NT2/D1 (cell line): ENCODE results near the gene RTP3.

ENCODE experiments used
- DNase-seq: peaks from one replicate; pipeline ENCODE4 v3.0.0-alpha.2; 2011; ENCODE audit warnings: low read depth, low spot score
- H3K27me3 ChIP-seq: 2 replicates; pipeline ENCODE4 v1.6.0; 2011; ENCODE audit warnings: mild to moderate bottlenecking; ENCODE audit not compliant: insufficient read length, insufficient read depth
- H3K36me3 ChIP-seq: 2 replicates; pipeline ENCODE4 v1.6.1; 2011; ENCODE audit warnings: mild to moderate bottlenecking, low read length, mixed read lengths; ENCODE audit not compliant: insufficient read depth, insufficient read length
- H3K4me1 ChIP-seq: 2 replicates; pipeline ENCODE4 v1.5.1; 2011; ENCODE audit not compliant: insufficient read depth, insufficient read length
- H3K4me3 ChIP-seq: 2 replicates; pipeline ENCODE4 v1.5.1; 2011; ENCODE audit warnings: low read depth; ENCODE audit not compliant: insufficient read length
- H3K9ac ChIP-seq: 2 replicates; pipeline ENCODE4 v1.6.0; 2011; ENCODE audit warnings: low read depth; ENCODE audit not compliant: insufficient read length
- H3K9me3 ChIP-seq: 2 replicates; pipeline ENCODE4 v1.5.1; 2011; ENCODE audit warnings: mild to moderate bottlenecking, low read length; ENCODE audit not compliant: insufficient read depth
- SUZ12 ChIP-seq: IDR thresholded peaks from 2 replicates; pipeline ENCODE4 v1.6.1; 2011; ENCODE audit not compliant: insufficient read length, insufficient read depth; ENCODE audit errors: extremely low read depth
- YY1 ChIP-seq: IDR thresholded peaks from 2 replicates; pipeline ENCODE4 v1.6.1; 2011; ENCODE audit not compliant: insufficient read length, insufficient read depth
- ZNF274 ChIP-seq: IDR thresholded peaks from 2 replicates; pipeline ENCODE4 v1.6.1; 2011; ENCODE audit warnings: mild to moderate bottlenecking, low read depth, low read length

RTP3 gene

DNA sequence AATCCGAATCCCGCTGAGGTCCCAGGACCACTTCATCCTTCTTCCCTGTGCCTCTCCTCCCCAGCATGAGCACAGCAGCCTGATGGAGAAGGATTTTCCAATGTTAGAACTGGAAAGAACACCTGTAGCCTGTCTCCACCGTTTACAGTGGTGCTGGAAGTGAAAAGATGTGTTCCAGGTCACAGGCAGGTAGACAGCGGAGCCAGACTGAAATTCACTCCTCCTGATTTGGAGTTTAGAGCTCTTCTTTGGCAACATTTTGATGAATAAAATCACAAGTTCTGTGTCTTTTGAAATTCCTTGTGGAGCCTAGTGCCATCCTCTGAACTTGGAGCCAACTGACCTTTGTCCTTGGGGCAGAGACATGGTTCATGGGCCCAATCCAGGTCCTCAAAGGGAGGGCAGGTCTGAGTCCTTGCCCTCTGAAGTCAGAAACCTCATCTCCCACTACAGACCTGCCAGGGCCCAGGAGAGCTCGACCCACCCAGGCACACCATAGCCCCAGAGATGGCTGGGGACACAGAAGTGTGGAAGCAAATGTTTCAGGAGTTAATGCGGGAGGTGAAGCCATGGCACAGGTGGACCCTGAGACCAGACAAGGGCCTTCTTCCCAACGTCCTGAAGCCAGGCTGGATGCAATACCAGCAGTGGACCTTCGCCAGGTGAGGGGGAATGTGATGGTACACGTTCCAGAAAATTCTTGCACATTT lies at the start of gene RTP3:
RTP3 (plus strand) TSS at position 421 of the 710 bp plus-strand sequence; CDS start at position 508, 87 bp downstream.
- TF ChIP-seq ZNF274: no peak
- no peak for TF ChIP-seq YY1
- no peak within 1 kb of the TSS for H3K4me3 ChIP-seq
- H3K36me3 ChIP-seq: no peaks in the 10 kb centered on the region
- H3K9me3 ChIP-seq: peaks cover 5% of the 10 kb centered on the region; the same call in 1 of the 2 replicates
- H3K9ac ChIP-seq: no peak within 1 kb of the TSS
- DNase-seq: no peak
- peaks cover 2% of the 10 kb centered on the region for H3K27me3 ChIP-seq
- H3K4me1 ChIP-seq: peaks cover 14% of the 10 kb centered on the region

DNA sequence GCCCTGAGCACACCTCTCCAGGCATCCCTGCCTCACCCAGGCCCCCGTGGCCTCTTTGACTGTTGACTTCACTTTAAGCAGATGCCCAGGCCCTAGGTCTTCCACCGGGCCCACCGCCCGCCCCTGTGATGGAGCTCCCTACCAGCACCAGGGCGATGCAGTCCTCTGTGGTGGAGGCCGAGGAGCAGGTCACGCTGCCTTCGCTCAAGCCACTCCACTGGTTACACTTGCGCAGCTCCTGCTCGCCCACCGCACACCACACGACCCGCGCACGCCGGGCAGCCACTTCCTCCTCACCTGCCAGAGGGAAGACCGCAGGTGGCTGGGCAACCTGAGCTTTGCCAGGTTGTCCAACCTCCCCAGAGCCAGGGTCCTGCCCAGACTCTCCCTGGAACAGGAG lies 49.1 kb upstream of the RTP3 start:
- TF ChIP-seq YY1 (no peak), ZNF274 (no peak), SUZ12 (no peak)
- Histone ChIP-seq H3K9ac (no peak overlapping the region), H3K4me1 (no peaks in the 10 kb centered on the region), H3K9me3 (peaks cover 8% of the 10 kb centered on the region; the same call in 1 of the 2 replicates), H3K4me3 (no peak overlapping the region), H3K27me3 (no peaks in the 10 kb centered on the region), H3K36me3 (no peaks in the 10 kb centered on the region)
- no peak for DNase-seq

DNA sequence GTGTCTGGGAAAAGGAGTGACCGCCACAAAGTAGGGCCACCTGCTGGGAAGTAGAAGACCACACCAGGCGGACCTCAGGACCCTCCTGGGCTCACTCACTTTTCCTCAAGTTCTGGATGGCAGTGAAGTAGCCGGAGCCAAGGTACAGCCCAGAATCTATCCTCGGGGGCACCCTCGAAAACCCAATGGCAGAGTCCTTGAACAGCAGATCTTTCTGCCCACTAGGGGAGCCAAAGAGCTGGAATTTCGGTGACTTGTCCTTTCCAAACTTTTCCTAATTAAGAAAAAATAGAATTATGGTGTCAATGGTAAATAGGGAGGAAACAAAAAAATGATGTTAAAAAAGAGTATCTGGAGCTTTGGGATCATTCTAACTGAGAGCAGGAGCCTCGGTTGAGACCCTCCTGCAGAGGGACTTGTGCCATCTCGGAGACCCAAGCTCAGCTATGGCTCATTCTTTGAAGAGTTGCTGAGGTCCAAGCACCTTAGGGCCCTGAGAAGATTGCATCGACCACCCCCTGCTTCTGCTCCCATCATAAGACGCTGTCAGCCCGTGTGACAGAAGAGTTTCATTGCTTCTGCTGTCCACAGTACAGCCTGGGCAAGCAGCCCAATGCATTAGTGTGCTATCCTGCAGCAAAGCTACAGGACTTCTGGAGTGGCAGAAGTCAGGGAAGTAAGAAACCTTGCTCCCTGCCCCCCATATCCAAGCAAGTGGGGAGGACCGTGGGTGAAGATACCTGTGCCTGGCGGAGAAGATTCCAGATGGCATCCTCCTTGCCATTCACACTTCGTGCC lies 47.8 kb upstream of the RTP3 start:
- Histone ChIP-seq H3K27me3 (no peaks in the 10 kb centered on the region), H3K4me1 (no peaks in the 10 kb centered on the region), H3K9ac (no peak overlapping the region), H3K36me3 (no peaks in the 10 kb centered on the region), H3K9me3 (no peaks in the 10 kb centered on the region), H3K4me3 (no peak overlapping the region)
- TF ChIP-seq ZNF274: no peak
- TF ChIP-seq SUZ12: no peak
- TF ChIP-seq YY1: no peak
- DNase-seq: peak; percentile 23

DNA sequence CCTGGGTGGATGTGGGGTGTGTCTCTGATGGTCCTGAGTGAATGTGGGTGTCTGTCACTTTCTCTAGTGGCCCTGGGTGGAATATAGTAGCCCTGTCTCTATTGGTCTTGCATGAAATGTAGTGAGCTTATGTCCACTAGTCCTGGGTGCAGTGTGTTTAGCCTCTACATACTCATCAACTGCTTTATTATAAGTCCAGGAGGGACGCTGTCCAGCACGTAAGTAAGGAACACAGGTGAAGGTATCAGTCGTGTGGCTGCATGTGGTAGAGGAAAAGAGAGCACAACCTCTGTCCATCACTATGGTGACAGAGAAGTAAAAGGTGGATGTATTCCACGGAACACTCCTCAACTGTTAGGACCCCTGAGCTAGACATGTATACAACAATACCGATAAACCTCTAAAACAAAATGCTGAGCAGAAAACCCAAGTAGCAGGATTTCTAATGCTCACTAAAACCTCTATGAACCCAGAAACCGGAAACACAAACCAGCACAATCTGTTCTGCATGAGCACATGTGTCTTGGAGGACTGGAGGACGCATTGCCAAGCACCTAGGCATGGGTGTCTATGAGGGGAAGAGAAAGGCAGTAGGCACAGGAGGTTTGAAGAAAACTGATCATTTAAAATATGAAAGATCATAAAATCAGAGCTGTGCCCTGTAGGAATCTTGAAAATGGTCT lies 44.1 kb upstream of the RTP3 start:
- TF ChIP-seq SUZ12 (no peak), YY1 (no peak), ZNF274 (no peak)
- DNase-seq: no peak

DNA sequence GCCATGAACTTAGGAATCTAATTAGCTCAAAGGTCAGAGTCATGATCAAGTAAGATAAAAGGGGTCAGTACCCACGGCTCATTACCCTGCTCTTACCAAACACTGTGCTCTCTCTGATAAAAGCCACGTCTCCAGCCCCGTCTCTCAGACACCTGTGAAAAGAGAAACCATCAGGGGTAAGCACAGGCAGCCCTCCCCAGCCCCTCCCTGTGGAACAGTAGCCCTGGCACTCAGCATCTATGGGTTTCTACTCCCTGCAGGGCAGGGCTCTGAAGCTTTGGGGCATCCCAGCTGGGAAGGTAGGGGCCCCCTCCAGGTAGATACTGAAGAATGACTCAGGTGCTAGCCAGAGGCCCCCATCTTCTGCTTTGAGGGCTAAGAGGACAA lies 43.6 kb upstream of the RTP3 start:
- no peak for DNase-seq
- no peak overlapping the region for H3K9ac ChIP-seq
- no peak for TF ChIP-seq SUZ12
- TF ChIP-seq YY1: no peak
- TF ChIP-seq ZNF274: no peak
- no peaks in the 10 kb centered on the region for H3K27me3 ChIP-seq
- no peaks in the 10 kb centered on the region for H3K9me3 ChIP-seq
- no peak overlapping the region for H3K4me3 ChIP-seq
- H3K36me3 ChIP-seq: no peaks in the 10 kb centered on the region
- H3K4me1 ChIP-seq: peaks cover 2% of the 10 kb centered on the region

More for the DNA sequence above, 44.1 kb upstream of the RTP3 start:
- no peak overlapping the region for H3K9ac ChIP-seq
- H3K4me1 ChIP-seq: peaks cover 2% of the 10 kb centered on the region
- no peaks in the 10 kb centered on the region for H3K9me3 ChIP-seq
- H3K27me3 ChIP-seq: no peaks in the 10 kb centered on the region
- H3K36me3 ChIP-seq: no peaks in the 10 kb centered on the region
- no peak overlapping the region for H3K4me3 ChIP-seq

DNA sequence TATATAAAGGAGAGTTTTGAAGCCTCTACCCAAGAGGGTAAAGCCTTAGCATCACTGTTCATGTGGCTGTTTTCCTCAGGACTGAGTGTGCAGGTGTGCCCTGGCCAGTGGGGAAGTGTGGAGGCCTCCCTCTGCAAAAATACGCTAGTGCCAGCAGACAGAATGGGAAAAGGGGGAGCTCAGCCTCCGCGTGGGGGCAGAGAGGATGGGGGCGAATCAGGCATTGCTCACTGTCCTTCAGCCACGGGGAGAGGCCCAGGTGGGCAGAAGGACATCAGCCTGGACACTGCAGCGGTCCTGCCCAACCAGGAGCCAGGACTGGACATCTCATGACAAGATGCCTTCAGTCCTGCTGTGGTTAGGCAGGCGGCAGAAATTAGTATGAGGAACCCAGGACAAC lies 43.2 kb upstream of the RTP3 start:
- no peaks in the 10 kb centered on the region for H3K9me3 ChIP-seq
- H3K27me3 ChIP-seq: no peaks in the 10 kb centered on the region
- H3K4me1 ChIP-seq: peaks cover 2% of the 10 kb centered on the region
- H3K9ac ChIP-seq: no peak overlapping the region
- TF ChIP-seq ZNF274 (no peak), YY1 (no peak), SUZ12 (no peak)
- no peak overlapping the region for H3K4me3 ChIP-seq
- no peak for DNase-seq
- no peaks in the 10 kb centered on the region for H3K36me3 ChIP-seq
